ENCODE results near the gene MOCS1.

The MOCS1 gene

GRCh38 chr6:39904946-39905639 lies 29.2 kb downstream of the MOCS1 start:
- in situ Hi-C loops (cut with MboI; ENCODE audit: low sequenced_read_pairs), result no loop called here

GRCh38 chr6:39903656-39904055 lies 30.6 kb downstream of the MOCS1 start:
- in situ Hi-C loops (cut with MboI; ENCODE audit: low sequenced_read_pairs), result no loop called here

DNA sequence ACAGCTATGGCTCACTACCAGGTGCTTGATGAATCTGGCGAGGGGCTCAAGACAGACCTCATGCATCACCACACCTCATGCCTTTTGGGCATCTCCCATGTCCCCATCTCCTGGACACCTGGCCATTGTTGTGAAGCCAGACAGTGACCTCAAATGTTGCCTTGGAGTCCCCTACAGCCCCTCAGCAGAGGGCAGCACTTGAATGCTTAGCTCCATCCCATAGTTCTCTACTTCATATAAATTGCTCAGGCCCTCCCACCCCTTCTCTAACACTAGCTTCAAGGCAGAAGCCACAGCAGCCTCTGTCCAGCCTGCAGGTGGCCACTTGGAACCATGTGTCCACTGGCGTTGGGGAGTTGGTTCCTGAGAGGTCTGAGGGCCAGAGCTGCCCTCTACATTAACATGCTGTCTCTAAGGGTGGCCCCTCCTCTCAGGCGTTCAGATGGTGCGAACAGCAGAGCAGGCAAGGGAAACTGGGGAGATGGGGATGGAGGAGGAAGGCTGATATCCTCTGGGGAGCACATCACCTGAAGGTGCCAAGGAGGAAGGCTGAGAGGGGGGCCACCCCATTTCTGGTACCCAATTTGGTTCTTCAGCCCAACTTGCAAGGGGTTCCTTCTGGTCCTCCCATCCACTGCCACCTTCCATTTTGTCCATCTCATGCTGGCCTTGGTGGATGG lies 31.3 kb downstream of the MOCS1 start:
- in situ Hi-C loops (cut with MboI; ENCODE audit: low sequenced_read_pairs), result no loop called here

DNA sequence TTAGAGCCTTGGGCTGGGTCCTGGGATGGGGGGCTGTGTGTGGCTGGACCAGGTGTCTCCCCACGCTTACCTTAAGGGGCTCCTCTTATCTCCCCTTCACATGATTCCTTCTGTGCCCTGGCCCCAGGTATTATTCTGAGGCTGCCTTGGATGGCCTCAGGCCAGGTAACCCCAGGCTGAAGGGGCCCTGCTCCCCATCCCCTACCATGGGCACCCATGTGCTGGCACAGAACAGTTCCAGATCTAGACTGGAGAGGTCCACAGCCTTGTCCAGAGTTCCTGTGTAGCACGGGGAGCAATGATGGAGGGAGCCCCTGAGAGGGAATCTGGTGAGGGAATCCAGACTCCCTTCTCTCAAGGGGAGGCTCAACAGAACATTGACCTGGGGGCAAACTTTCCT lies 32.1 kb downstream of the MOCS1 start:
- in situ Hi-C loops (cut with MboI; ENCODE audit: low sequenced_read_pairs), result no loop called here

DNA sequence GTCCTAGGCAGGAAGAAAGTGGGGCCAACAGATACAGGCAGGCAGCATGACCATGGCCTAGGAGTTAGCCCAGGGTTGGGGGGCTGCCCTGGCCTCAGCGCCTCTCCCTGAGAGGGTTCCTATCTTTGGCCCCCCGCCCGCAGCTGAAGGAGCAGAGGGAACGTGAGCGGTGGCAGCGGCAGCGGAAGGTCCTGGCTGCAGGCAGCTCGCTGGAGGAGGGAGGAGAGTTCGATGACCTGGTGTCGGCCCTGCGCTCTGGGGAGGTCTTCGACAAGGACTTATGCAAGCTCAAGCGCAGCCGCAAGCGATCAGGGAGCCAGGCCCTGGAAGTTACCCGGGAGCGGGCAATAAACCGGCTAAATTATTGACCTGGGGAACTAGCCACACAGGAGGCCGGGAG lies 32.6 kb downstream of the MOCS1 start:
- in situ Hi-C loops (cut with MboI; ENCODE audit: low sequenced_read_pairs), result no loop called here

DNA sequence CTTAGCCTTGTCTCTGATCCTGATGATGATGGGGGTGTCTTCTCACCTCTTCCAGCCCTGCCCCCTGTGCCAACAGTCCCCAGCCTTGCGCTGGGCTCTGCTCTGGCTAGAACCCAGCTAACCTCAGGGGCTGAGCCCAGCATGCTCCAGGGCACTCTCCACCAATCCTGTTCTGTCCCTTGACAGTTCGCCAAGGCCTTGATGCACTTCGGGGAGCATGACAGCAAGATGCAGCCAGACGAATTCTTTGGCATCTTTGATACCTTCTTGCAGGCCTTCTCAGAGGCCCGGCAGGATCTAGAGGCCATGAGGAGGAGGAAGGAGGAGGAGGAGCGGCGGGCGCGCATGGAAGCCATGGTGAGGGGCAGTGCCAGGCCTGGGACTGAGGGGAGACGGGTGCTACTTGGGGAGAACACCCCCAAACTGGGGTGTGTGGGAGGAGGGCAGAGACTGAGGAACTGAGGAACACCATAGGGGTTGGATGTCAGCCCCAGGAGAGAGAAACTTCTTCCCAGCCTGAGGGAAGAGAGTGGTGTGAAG lies 33.1 kb downstream of the MOCS1 start:
- in situ Hi-C loops (cut with MboI; ENCODE audit: low sequenced_read_pairs), result no loop called here

DNA sequence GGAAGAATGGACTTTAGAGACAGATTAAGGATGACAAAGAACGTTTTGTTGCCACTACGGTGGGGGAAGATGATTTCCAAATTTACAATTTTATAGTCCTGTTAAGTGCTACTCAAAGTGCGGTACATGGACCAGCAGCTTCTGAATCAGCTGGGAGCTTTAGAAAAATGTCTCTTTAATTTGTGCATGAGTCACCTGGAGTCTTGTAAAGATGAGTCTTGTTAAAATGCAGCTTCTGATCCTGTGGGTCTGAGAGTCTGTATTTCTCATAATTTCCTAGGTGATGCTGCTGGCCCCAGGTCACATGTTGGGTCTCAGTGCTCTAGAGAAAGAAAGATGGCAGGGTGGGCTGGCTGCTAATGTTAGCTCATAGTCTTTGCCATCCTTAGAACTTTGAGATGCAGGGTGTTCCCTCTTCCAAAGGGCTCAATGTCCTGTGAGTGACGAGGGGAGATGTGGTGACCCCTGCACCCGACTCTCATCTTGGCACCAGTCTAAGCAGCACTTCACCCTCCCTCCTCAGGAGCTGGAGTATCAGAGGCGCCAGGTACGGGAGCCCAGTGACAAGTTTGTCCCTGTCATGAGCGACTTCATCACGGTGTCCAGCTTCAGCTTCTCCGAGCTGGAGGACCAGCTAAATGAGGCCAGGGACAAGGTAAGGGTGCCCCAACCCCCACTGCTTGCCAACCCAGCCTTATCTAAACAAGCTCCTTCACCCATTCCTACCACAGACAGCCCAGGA lies 34.5 kb downstream of the MOCS1 start:
- in situ Hi-C loops (cut with MboI; ENCODE audit: low sequenced_read_pairs), result loop anchor here (25.0 kb wide), 1 partner anchor 537 kb away; no protein-coding TSS in a partner anchor

GRCh38 chr6:39898625-39899024 lies 35.6 kb downstream of the MOCS1 start:
- in situ Hi-C loops (cut with MboI; ENCODE audit: low sequenced_read_pairs), result loop anchor here (25.0 kb wide), 1 partner anchor 536 kb away; no protein-coding TSS in a partner anchor

GRCh38 chr6:39897698-39898097 lies 36.6 kb downstream of the MOCS1 start:
- in situ Hi-C loops (cut with MboI; ENCODE audit: low sequenced_read_pairs), result loop anchor here (25.0 kb wide), 1 partner anchor 535 kb away; no protein-coding TSS in a partner anchor

DNA sequence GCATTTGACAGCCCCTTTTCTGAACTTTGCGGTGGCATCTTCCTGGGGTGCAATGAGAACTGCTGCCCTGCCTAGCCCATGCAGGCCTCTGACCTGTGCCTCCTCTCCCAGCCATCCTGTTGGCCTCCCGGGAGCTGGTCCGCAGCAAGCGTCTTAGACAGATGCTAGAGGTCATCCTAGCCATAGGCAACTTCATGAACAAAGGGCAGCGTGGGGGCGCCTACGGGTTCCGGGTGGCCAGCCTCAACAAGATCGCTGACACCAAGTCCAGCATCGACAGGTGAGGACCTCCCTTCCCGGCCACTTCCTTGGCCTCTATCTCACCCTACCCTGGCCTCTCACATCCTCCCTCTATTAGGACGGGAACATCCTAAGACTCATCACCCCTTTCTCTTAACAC lies 37.6 kb downstream of the MOCS1 start:
- in situ Hi-C loops (cut with MboI; ENCODE audit: low sequenced_read_pairs), result loop anchor here (25.0 kb wide), 1 partner anchor 534 kb away; no protein-coding TSS in a partner anchor

DNA sequence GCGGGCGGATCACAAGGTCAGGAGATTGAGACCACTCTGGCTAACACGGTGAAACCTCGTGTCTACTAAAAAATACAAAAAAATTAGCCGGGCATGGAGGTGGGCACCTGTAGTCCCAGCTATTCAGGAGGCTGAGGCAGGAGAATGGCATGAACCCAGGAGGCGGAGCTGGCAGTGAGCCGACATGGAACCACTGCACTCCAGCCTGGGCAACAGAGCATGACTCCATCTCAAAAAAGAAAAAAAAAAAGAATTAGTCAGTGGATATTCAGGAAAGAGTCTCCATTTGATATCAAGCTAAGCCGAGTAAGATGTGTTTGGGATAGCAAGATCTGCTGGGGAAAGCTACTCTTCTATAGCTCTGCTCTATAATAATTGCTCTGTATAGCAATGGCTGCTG lies 41.0 kb downstream of the MOCS1 start:
- in situ Hi-C loops (cut with MboI; ENCODE audit: low sequenced_read_pairs), result loop anchor here (25.0 kb wide), 1 partner anchor 531 kb away; no protein-coding TSS in a partner anchor

DNA sequence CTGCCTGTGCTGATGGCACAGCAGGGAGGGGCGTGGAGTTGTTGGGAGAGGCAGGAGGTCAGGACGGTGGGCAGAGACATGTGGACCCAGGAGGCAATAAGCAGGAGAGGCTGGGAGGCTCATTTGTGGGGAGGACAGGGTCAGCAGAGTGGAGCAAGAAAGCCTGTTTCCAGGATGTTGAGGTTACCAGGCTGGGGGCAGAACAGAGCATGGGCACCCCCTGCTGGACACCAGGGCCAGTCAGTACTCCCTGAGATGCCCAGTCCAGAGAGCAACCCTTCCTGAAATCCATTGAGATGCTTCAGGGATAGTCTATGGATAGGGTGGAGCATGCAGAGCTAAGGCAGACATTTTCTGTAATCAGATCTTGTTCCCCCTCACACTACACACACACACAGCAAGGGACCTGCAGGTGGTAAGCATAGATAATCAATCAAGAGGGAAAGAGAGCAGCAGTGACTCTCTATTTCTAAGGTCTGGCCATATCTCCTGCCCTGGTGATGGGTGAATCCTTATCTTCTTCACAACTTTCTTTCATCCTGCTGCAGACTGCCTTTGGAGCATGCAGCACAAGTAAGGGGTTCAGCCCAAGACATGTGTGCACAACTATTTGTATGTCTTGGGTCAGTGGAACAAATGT lies 41.7 kb downstream of the MOCS1 start:
- in situ Hi-C loops (cut with MboI; ENCODE audit: low sequenced_read_pairs), result loop anchor here (25.0 kb wide), 1 partner anchor 530 kb away; no protein-coding TSS in a partner anchor

DNA sequence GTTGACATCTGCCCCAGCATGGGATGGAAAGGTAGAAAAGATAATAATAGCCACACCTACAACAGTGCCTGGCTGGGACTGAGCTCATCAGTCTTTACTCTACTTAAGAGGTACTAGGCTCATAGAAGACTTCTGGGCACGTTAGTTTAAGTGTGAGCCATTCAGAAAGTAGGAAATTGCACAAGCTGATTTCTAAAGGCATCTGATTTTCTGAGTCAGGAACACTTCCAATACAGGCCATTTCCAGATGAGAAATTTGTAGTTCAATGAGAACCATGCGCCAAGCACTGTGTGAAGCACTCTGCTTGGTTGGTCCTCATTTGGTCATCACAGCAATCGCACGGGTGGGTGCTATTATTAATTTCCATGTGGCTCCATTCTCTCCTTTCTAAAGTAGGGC lies 42.3 kb downstream of the MOCS1 start:
- in situ Hi-C loops (cut with MboI; ENCODE audit: low sequenced_read_pairs), result loop anchor here (25.0 kb wide), 1 partner anchor 530 kb away; no protein-coding TSS in a partner anchor

DNA sequence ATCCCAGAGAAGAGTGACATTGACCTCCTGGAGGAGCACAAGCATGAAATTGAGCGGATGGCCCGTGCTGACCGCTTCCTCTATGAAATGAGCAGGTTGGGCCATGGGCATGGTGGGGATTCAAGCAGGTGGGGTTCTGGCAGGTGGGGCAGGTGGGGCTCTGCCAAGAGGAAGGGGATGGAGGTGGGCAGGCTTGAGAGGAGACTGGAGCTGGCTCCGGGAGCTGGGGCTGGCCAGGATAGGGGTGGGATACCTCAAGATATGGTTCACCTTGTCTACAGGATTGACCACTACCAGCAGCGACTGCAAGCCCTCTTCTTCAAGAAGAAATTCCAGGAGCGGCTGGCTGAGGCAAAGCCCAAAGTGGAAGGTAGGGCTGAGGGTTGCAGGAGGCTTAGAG lies 42.9 kb downstream of the MOCS1 start:
- in situ Hi-C loops (cut with MboI; ENCODE audit: low sequenced_read_pairs), result loop anchor here (25.0 kb wide), 1 partner anchor 529 kb away; no protein-coding TSS in a partner anchor

- in situ Hi-C loops (cut with MboI; ENCODE audit: low sequenced_read_pairs), result loop anchor here (25.0 kb wide), 1 partner anchor 527 kb away; no protein-coding TSS in a partner anchor
These were observed 45.0 kb downstream of the MOCS1 start for GRCh38 chr6:39889229-39889628.

- in situ Hi-C loops (cut with MboI; ENCODE audit: low sequenced_read_pairs), result loop anchor here (25.0 kb wide), 1 partner anchor 526 kb away; no protein-coding TSS in a partner anchor
These were observed 46.4 kb downstream of the MOCS1 start for GRCh38 chr6:39887692-39888450.

- in situ Hi-C loops (cut with MboI; ENCODE audit: low sequenced_read_pairs), result loop anchor here (25.0 kb wide), 1 partner anchor 525 kb away; no protein-coding TSS in a partner anchor
These were observed 47.4 kb downstream of the MOCS1 start for GRCh38 chr6:39886871-39887270.

GRCh38 chr6:39885691-39886090 lies 48.6 kb downstream of the MOCS1 start:
- in situ Hi-C loops (cut with MboI; ENCODE audit: low sequenced_read_pairs), result loop anchor here (25.0 kb wide), 1 partner anchor 523 kb away; no protein-coding TSS in a partner anchor

DNA sequence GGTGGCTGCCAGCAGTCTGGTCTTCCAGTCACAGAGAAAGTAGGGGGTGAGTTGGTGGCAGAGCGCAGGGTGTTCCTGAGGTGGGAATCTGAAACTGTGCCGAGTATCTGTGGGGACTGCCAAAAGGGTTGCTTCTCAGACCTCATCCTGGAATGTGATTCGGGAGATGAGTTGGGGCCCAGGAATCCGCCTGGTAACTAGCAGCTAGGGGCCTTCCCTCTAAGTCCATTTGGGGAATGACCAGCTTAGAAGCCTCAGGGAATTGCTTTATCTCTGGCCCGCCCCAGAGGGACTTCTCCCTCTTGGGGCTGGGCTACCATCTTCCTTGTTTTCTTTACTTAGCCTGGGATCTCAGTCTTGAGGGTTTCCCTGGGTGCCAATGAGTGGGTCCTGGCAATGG lies 49.6 kb downstream of the MOCS1 start:
- in situ Hi-C loops (cut with MboI; ENCODE audit: low sequenced_read_pairs), result loop anchor here (25.0 kb wide), 1 partner anchor 522 kb away; no protein-coding TSS in a partner anchor

Data from HL-60/S4 treated with retinoic acid at 250 ng/mL for 4 days and 3 days (cell line).